B cell (primary cell): Measurements from ENCODE around the gene ZNF652.

Source experiments
- EZH2 ChIP-seq: IDR thresholded peaks from 2 replicates; pipeline ENCODE4 v1.6.1; 2012; ENCODE audit warnings: borderline replicate concordance, low read depth, mild to moderate bottlenecking, moderate library complexity, low read length; ENCODE audit not compliant: insufficient read depth, poor library complexity, severe bottlenecking
- TF ChIP-seq, protein P1 (sequence below): fragments of 200-600 bp; IDR thresholded peaks from one replicate; pipeline ENCODE4 v1.8.0; 2022; ENCODE audit warnings: antibody characterized with exemption, mild to moderate bottlenecking

- no peak for TF ChIP-seq EZH2
- TF ChIP-seq, protein P1, sequence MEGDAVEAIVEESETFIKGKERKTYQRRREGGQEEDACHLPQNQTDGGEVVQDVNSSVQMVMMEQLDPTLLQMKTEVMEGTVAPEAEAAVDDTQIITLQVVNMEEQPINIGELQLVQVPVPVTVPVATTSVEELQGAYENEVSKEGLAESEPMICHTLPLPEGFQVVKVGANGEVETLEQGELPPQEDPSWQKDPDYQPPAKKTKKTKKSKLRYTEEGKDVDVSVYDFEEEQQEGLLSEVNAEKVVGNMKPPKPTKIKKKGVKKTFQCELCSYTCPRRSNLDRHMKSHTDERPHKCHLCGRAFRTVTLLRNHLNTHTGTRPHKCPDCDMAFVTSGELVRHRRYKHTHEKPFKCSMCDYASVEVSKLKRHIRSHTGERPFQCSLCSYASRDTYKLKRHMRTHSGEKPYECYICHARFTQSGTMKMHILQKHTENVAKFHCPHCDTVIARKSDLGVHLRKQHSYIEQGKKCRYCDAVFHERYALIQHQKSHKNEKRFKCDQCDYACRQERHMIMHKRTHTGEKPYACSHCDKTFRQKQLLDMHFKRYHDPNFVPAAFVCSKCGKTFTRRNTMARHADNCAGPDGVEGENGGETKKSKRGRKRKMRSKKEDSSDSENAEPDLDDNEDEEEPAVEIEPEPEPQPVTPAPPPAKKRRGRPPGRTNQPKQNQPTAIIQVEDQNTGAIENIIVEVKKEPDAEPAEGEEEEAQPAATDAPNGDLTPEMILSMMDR, result no peak
Observed at GRCh38 chr17:49353607-49354006, 8.4 kb downstream of the ZNF652 start.
